Esophagus squamous epithelium (tissue), 4 donors: ENCODE results near the gene SMG7.

Source experiments
- POLR2A ChIP-seq, 4 donors: fragments of 450-650 bp; IDR thresholded peaks; one replicate each; pipeline ENCODE4 v1.6.1; 2017; ENCODE audit warnings: antibody characterized with exemption in 4 of 4, mild to moderate bottlenecking in 4 of 4, moderate library complexity in 3 of 4
- TF ChIP-seq, protein P1 (sequence below), 6 experiments: fragments of 450-650 bp in 4 of 6; fragments of 200-600 bp in 2 of 6; sonication (generic) in 2 of 6; IDR thresholded peaks; one replicate each; pipeline ENCODE4 v1.5.1; 2016 to 2019; ENCODE audit warnings: antibody characterized with exemption in 6 of 6, mild to moderate bottlenecking in 4 of 6, moderate library complexity in 4 of 6

DNA sequence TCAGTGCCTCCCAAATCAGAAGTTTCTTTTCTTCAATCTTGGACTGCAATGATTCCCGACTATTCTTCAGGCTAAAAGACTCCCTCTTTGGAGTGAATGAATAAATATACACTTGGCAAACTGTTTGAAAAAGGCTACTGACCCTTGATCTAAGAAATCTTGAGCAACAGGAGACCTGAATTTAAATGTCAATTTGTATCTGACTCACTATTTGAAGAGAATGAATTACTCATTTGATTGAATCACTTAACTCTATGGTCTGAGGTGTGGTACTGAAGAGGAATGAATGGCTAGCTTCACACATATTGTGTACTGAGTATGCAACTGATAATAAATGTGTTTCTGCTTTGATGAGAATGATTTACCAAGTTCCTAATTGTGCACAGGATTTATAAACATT is 4.6 kb upstream of the SMG7 start:
- TF ChIP-seq, protein P1, sequence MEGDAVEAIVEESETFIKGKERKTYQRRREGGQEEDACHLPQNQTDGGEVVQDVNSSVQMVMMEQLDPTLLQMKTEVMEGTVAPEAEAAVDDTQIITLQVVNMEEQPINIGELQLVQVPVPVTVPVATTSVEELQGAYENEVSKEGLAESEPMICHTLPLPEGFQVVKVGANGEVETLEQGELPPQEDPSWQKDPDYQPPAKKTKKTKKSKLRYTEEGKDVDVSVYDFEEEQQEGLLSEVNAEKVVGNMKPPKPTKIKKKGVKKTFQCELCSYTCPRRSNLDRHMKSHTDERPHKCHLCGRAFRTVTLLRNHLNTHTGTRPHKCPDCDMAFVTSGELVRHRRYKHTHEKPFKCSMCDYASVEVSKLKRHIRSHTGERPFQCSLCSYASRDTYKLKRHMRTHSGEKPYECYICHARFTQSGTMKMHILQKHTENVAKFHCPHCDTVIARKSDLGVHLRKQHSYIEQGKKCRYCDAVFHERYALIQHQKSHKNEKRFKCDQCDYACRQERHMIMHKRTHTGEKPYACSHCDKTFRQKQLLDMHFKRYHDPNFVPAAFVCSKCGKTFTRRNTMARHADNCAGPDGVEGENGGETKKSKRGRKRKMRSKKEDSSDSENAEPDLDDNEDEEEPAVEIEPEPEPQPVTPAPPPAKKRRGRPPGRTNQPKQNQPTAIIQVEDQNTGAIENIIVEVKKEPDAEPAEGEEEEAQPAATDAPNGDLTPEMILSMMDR (IDR thresholded peaks at IDR 0.05), result no peak
- no peak for TF ChIP-seq POLR2A (IDR thresholded peaks at IDR 0.05)
